ENCODE results near the gene SPTAN1. TPM values are rescaled to one million over a fixed set of nuclear protein-coding genes. Genes with fewer than 3 reads are reported as not detected.
A peak's percentile ranks its signal among the peaks of the same experiment; 100 is the strongest.

SPTAN1 gene
- total RNA-seq, 1 donor = 501 TPM

DNA sequence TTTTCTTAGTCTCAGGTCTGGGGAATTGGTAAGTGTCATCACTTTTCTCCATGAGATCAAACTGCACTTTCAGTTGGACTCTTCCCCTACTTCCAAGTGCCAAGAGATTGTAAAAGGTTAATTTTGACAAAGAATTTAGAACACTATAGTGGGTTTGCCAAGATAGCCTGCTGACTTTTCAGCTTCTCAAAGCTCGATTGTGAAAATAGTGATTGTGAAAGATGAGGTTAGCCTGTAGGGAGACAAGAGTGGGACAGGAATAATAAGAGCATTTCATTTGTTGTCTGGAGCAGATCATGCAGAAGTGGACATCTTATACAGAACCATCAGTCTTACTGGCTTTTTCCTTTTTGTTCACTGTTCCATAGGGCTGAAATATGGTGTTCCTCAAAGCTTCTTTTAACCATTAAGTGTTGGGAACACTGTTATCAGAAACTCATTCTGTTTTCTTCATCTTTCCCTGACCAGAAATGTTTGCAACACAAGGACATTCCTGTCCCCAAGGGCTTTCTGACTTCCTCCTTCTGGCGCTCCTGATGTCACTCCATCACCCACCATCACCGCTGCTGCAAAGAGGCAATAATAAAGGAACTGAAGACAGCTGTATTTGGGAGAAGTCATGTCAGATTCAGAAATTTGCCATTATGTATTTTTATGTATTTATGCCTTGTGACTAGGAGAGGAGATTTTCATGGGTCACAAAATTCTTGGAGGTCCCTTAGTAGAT, 11.6 kb upstream of the SPTAN1 start:
- DNase-seq (ENCODE audit: low read depth) = peak; percentile 11
- no peak overlapping the region for H3K4me3 ChIP-seq (ENCODE audit: low read depth, low read length)
- TF ChIP-seq, protein P1, sequence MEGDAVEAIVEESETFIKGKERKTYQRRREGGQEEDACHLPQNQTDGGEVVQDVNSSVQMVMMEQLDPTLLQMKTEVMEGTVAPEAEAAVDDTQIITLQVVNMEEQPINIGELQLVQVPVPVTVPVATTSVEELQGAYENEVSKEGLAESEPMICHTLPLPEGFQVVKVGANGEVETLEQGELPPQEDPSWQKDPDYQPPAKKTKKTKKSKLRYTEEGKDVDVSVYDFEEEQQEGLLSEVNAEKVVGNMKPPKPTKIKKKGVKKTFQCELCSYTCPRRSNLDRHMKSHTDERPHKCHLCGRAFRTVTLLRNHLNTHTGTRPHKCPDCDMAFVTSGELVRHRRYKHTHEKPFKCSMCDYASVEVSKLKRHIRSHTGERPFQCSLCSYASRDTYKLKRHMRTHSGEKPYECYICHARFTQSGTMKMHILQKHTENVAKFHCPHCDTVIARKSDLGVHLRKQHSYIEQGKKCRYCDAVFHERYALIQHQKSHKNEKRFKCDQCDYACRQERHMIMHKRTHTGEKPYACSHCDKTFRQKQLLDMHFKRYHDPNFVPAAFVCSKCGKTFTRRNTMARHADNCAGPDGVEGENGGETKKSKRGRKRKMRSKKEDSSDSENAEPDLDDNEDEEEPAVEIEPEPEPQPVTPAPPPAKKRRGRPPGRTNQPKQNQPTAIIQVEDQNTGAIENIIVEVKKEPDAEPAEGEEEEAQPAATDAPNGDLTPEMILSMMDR (IDR thresholded peaks at IDR 0.05; ENCODE audit: insufficient read depth, low read depth, low read length) = no peak

DNA sequence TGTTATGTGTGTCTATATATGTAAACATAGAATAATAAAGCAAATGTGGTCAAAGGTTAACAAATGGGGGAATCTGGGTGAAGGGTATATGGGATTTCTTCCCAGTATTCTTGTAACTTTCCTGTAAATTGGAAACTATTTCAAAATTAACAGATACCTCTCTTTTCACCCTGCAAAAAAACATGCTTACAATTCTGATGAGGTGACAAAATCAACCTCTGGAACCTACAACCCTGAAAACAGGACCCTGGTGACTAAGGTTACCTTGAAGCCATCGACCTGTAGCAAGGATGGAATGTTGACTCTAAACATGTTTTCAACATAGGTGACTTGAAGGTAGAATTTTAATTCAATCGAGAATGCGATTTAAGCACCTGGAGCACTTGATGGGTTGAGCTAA, 5.9 kb upstream of the SPTAN1 start:
- no peak for DNase-seq (ENCODE audit: low read depth)
- no peak overlapping the region for H3K4me3 ChIP-seq (ENCODE audit: low read depth, low read length)
- TF ChIP-seq, protein P1 (IDR thresholded peaks at IDR 0.05; ENCODE audit: insufficient read depth, low read depth, low read length) = no peak

DNA sequence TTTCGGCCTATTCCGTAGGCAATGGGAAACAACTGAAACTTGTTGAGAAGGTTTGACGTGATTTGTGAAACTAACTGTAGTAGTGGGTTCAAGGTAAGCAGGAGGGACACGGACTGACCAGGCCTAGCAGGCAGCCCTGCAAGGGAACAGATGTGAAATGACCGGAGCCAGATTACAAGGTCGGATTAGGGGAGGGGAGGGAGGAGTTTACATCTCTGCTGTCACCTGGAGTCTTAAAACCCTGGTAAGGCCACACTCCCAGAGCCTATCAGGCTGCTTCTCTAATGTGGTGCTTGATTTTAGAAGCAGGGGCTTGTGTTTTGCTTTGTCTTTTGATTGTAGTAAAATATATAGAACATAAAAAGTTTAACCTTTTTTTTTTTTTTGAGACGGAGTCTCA, 3.5 kb upstream of the SPTAN1 start:
- DNase-seq (ENCODE audit: low read depth) = no peak
- no peak overlapping the region for H3K4me3 ChIP-seq (ENCODE audit: low read depth, low read length)
- TF ChIP-seq, protein P1 (IDR thresholded peaks at IDR 0.05; ENCODE audit: insufficient read depth, low read depth, low read length) = no peak

DNA sequence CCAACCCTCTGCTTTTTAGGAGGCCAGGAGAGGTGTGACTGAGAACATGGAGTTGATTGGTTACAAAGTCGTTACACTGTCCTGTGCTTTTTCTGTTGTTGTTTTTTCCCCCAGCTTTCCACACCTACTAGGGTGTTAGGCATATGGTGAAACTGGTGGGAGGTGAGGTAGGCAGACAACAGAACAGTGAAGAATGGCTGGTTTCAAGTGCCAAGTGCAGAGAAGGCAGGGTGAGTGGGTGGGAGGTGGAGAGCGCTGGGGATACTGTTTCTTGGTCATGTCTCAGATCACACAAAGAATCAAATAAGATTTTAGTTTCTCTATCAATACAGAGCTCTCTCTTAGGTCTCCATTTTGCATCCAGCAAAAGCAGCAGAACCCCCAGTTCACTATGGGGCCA, 2.2 kb upstream of the SPTAN1 start:
- DNase-seq (ENCODE audit: low read depth) = peak; percentile 20
- H3K4me3 ChIP-seq (ENCODE audit: low read depth, low read length) = no peak overlapping the region
- TF ChIP-seq, protein P1 (IDR thresholded peaks at IDR 0.05; ENCODE audit: insufficient read depth, low read depth, low read length) = no peak

DNA sequence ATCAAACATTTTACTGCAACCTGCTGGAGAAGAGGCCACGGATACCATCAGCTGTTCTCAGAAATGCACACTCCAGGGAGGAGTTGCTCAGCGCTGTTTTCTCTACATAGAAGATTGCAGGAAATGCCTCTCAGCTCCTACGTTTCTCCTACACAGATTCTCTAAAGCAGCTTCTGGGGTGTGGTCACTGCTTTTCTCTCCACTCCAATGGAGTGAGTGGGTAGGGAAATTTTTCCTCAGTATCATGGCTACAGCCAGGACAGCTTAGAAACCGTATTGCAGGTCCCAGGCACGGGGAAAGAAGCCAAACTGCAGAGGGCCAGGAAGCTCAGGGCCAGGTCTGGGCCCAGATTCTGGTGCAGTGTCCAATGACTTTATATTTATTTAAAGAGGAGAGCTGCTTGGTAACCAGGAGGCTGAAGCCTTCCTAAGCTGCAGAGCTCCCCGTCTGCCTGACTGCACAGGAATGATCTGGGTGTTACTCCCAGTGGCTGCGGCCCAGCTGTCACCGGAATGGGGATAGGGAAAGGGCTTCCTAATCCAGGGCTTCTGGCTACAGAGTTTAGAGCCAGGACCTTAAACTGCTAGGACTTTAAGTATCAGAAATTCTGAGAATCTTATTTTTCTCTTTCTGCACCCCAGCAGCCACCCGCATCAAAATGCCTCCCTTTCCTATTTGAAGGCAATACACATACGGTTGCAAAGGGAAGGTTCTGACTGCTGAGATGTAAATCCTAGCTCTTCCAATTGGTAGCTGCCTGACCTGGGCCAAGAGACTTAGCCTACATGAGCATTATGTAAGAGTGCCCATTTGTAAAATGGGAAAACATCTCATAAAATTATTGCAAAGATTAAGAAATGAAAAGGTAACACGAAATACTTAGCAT, 1.4 kb upstream of the SPTAN1 start:
- DNase-seq (ENCODE audit: low read depth) = peak; percentile 60
- TF ChIP-seq, protein P1 (IDR thresholded peaks at IDR 0.05; ENCODE audit: insufficient read depth, low read depth, low read length) = no peak
- peak overlapping the region; percentile 64 for H3K4me3 ChIP-seq (ENCODE audit: low read depth, low read length)

DNA sequence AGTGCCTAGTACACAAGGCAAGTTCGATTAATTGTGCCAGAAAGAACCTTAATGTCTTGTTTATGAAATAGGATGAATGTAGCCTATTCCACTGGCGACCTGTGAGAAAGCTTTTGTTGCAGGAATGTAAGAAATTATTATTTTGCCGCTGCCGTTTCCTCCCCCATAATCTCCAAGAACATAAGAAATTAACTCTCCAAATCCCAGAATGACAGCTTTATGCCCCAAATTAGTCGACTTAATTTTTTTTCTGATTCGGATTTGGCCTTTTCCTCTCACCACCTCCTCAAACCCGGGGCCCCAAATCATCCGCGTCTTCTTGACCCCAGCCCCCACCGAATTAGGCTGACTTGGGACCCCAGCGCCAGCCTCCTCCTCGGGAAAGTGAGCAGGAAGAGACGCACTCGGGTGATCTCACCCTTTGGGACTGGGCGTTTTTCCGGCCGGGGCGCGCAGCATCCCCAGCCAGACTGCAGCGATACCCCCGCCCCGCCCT, 682 bp upstream of the SPTAN1 start:
- TF ChIP-seq, protein P1 (IDR thresholded peaks at IDR 0.05; ENCODE audit: insufficient read depth, low read depth, low read length) = no peak
- no peak for DNase-seq (ENCODE audit: low read depth)
- peak overlapping the region; percentile 64 for H3K4me3 ChIP-seq (ENCODE audit: low read depth, low read length)
